HL-60 (cell line): ENCODE results near the gene COPS6.

ENCODE experiments used
- DNase-seq, 2 experiments: peaks; one replicate each; pipeline ENCODE4 v3.0.0-alpha.2; 2010 to 2020; ENCODE audit warnings: low read depth in 1 of 2, low spot score in 1 of 2
- H3K27ac ChIP-seq: fragments of 250-450 bp; sonication (Bioruptor Pico); replicated peaks from 2 replicates; pipeline ENCODE4 v1.5.1; 2020; ENCODE audit warnings: mild to moderate bottlenecking, moderate library complexity
- H3K27me3 ChIP-seq: fragments of 250-450 bp; sonication (Bioruptor Pico); 2 replicates; pipeline ENCODE4 v1.5.1; 2021; ENCODE audit warnings: mild to moderate bottlenecking, moderate library complexity; ENCODE audit not compliant: insufficient read depth, poor library complexity, severe bottlenecking
- H3K4me3 ChIP-seq: replicated peaks from 2 replicates; pipeline ENCODE4 v1.5.1; 2011; ENCODE audit warnings: mild to moderate bottlenecking, control low read depth, low read length; ENCODE audit not compliant: insufficient read depth
- CTCF ChIP-seq: IDR thresholded peaks from one replicate; pipeline ENCODE4 v1.5.1; 2011; ENCODE audit warnings: low read length, control low read depth, inconsistent platforms; ENCODE audit not compliant: insufficient read depth
- GABPA ChIP-seq: IDR thresholded peaks from 2 replicates; pipeline ENCODE4 v1.6.1; 2012; ENCODE audit warnings: low read depth
- POLR2AphosphoS5 ChIP-seq: IDR thresholded peaks from 2 replicates; pipeline ENCODE4 v1.6.1; 2012; ENCODE audit warnings: low read depth
- REST ChIP-seq: IDR thresholded peaks from 2 replicates; pipeline ENCODE4 v1.6.1; 2012; ENCODE audit warnings: low read depth; ENCODE audit not compliant: insufficient replicate concordance
- SPI1 ChIP-seq: IDR thresholded peaks from 2 replicates; pipeline ENCODE4 v1.6.1; 2012; ENCODE audit warnings: low read depth, mild to moderate bottlenecking, borderline replicate concordance

The COPS6 gene

DNA sequence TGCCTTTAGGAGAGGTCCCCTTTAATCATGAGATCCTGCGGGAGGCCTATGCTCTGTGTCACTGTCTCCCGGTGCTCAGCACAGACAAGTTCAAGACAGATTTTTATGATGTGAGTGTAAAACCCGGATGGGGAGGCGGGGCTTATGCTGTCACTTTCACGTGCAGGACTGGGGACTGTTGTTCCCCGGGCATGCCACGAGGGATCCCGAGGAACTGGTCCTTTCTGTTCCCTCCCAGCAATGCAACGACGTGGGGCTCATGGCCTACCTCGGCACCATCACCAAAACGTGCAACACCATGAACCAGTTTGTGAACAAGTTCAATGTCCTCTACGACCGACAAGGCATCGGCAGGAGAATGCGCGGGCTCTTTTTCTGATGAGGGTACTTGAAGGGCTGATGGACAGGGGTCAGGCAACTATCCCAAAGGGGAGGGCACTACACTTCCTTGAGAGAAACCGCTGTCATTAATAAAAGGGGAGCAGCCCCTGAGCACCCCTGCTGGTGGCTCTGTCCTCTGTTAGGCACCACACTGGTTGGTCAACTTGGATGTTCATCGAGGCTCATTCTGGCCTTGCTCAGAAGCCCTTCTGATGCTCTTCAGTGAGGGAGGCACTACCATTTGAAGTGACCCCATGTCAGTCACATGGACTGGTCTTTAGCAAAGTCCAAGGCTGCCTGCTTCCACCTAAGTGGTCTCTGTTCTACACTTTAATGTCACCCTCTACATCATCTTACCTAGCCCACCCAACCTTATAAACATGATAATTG, 2.8 kb downstream of the COPS6 start:
- no peak overlapping the region for H3K27ac ChIP-seq
- no peak overlapping the region for H3K4me3 ChIP-seq
- peak; percentile 34 to 44 for DNase-seq
- TF ChIP-seq POLR2AphosphoS5 (peak; percentile 93), REST (no peak)
- H3K27me3 ChIP-seq = no peaks in the 10 kb centered on the region

DNA sequence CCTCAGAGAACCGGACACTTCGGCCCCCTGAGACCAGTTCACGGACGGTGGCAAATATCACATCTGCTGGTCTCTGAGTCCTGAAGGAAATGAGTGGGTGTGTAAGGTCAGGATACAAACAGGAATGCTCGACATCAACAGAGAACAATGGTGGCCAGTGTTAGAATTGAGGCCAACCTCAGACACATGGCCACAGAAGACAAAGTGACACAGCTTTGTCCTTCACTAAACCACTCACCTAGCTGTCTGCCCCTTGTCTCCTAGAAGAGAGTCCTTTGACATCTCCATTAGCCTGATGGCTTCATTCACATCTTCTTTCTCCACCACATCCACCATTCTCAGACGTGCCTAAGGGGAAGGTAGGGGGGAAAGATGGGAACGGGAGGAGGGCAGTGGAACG, 4.3 kb downstream of the COPS6 start:
- Histone ChIP-seq H3K4me3 (no peak overlapping the region), H3K27ac (no peak overlapping the region), H3K27me3 (no peaks in the 10 kb centered on the region)
- no peak for TF ChIP-seq REST
- TF ChIP-seq SPI1 = no peak
- no peak for TF ChIP-seq POLR2AphosphoS5
- no peak for TF ChIP-seq CTCF
- TF ChIP-seq GABPA = no peak
- DNase-seq = peak in 1 of 2 experiments; percentile 39

- no peak overlapping the region for H3K27ac ChIP-seq
- no peaks in the 10 kb centered on the region for H3K27me3 ChIP-seq
- no peak for TF ChIP-seq SPI1
- no peak for TF ChIP-seq CTCF
- no peak for TF ChIP-seq REST
- 0 out of 2 replicates have a peak, but pooled peaks have one; percentile 8 for TF ChIP-seq POLR2AphosphoS5
- no peak for TF ChIP-seq GABPA
- H3K4me3 ChIP-seq = no peak overlapping the region
- DNase-seq = peak in 1 of 2 experiments; percentile 46
Measured at GRCh38 chr7:100093498-100093897, 4.7 kb downstream of the COPS6 start.
